Calu3 (cell line): ENCODE data around the gene STIMATE. TPM values are rescaled to one million over a fixed set of nuclear protein-coding genes. Genes with fewer than 3 reads are reported as not detected.

Experiments
- BruUV-seq: library from RNA; stranded (reverse); fragments of 400-500 nt; replicated peaks from 2 replicates; lab custom pipeline; 2021; lab: Mats Ljungman, UMichigan
- CTCF ChIA-PET: fragments of 300-600 bp; sonication (Branson Sonifier 250); formaldehyde crosslinking; loops from one replicate; lab custom pipeline; 2022; ENCODE audit warnings: antibody characterized with exemption; lab: Charles Lee
- DNase-seq: peaks from one replicate; pipeline ENCODE4 v3.0.0; 2022
- H3K27ac Mint-ChIP-seq: one replicate; pipeline ENCODE4 v1.8.0; 2022; ENCODE audit warnings: mixed read lengths; ENCODE audit not compliant: unreplicated experiment
- H3K27me3 Mint-ChIP-seq: one replicate; pipeline ENCODE4 v1.8.0; 2022; ENCODE audit warnings: mixed read lengths; ENCODE audit not compliant: unreplicated experiment
- H3K36me3 Mint-ChIP-seq: one replicate; pipeline ENCODE4 v1.8.0; 2022; ENCODE audit warnings: mild to moderate bottlenecking, moderate library complexity, mixed read lengths; ENCODE audit not compliant: insufficient read depth, unreplicated experiment
- H3K4me1 Mint-ChIP-seq: one replicate; pipeline ENCODE4 v1.8.0; 2022; ENCODE audit warnings: mild to moderate bottlenecking, low read depth, mixed read lengths; ENCODE audit not compliant: unreplicated experiment
- H3K4me3 Mint-ChIP-seq: one replicate; pipeline ENCODE4 v1.8.0; 2022; ENCODE audit warnings: mild to moderate bottlenecking, low read depth, moderate library complexity, mixed read lengths; ENCODE audit not compliant: unreplicated experiment
- H3K9me3 Mint-ChIP-seq: one replicate; pipeline ENCODE4 v1.8.0; 2022; ENCODE audit warnings: low read depth, mixed read lengths; ENCODE audit not compliant: unreplicated experiment
- CTCF ChIP-seq: fragments of 200-600 bp; IDR thresholded peaks from one replicate; pipeline ENCODE4 v1.8.0; 2022; ENCODE audit warnings: antibody characterized with exemption; ENCODE audit not compliant: unreplicated experiment
- intact Hi-C: fragments of 100-400 bp; cut with micrococcal nuclease; formaldehyde crosslinking; loops from one replicate; pipeline ENCODE4 v1.10.0; 2022; ENCODE audit not compliant: unreplicated experiment
- total RNA-seq: library from RNA; stranded (reverse); gene quantifications from 2 replicates; pipeline ENCODE4 v1.2.3, GENCODE V29; 2022

STIMATE gene
- total RNA-seq, 1 experiment from 2014 or later: 11.7 TPM

GRCh38 chr3:52866427-52866826 is 30.9 kb downstream of the STIMATE start:
- no peaks in the 10 kb centered on the region for H3K36me3 Mint-ChIP-seq
- CTCF ChIA-PET: no interaction called here
- intact Hi-C loops: no loop called here
- peaks cover 6% of the 10 kb centered on the region for H3K9me3 Mint-ChIP-seq
- TF ChIP-seq CTCF: no peak
- no peaks in the 10 kb centered on the region for H3K4me1 Mint-ChIP-seq
- no peaks in the 10 kb centered on the region for H3K27me3 Mint-ChIP-seq
- no peak overlapping the region for H3K4me3 Mint-ChIP-seq
- DNase-seq: no peak
- H3K27ac Mint-ChIP-seq: no peak overlapping the region
- BruUV-seq: no TSS peak

- BruUV-seq: no TSS peak
- intact Hi-C loops: no loop called here
- Mint-ChIP-seq H3K9me3 (peaks cover 6% of the 10 kb centered on the region), H3K27ac (no peak overlapping the region), H3K27me3 (no peaks in the 10 kb centered on the region), H3K36me3 (no peaks in the 10 kb centered on the region), H3K4me1 (no peaks in the 10 kb centered on the region), H3K4me3 (no peak overlapping the region)
- CTCF ChIA-PET: no interaction called here
- no peak for DNase-seq
- TF ChIP-seq CTCF: no peak
Measured at GRCh38 chr3:52865994-52866393, 31.4 kb downstream of the STIMATE start.

GRCh38 chr3:52860424-52860768 is 37.0 kb downstream of the STIMATE start:
- no peak for TF ChIP-seq CTCF
- H3K27me3 Mint-ChIP-seq: no peaks in the 10 kb centered on the region
- no TSS peak for BruUV-seq
- CTCF ChIA-PET: interaction anchor here (0.6 kb wide), 1 partner anchor 132 kb away, joined by 3 read pairs; no protein-coding TSS in a partner anchor
- H3K27ac Mint-ChIP-seq: no peak overlapping the region
- intact Hi-C loops: no loop called here
- no peaks in the 10 kb centered on the region for H3K4me1 Mint-ChIP-seq
- no peak overlapping the region for H3K4me3 Mint-ChIP-seq
- peaks cover 3% of the 10 kb centered on the region for H3K9me3 Mint-ChIP-seq
- no peaks in the 10 kb centered on the region for H3K36me3 Mint-ChIP-seq
- DNase-seq: no peak

GRCh38 chr3:52859686-52860423 is 37.5 kb downstream of the STIMATE start:
- no TSS peak for BruUV-seq
- H3K4me1 Mint-ChIP-seq: no peaks in the 10 kb centered on the region
- no peak overlapping the region for H3K4me3 Mint-ChIP-seq
- H3K27me3 Mint-ChIP-seq: no peaks in the 10 kb centered on the region
- intact Hi-C loops: no loop called here
- no peak for DNase-seq
- no peak for TF ChIP-seq CTCF
- no peak overlapping the region for H3K27ac Mint-ChIP-seq
- CTCF ChIA-PET: interaction anchor here (0.6 kb wide), 1 partner anchor 133 kb away, joined by 3 read pairs; no protein-coding TSS in a partner anchor
- H3K9me3 Mint-ChIP-seq: no peaks in the 10 kb centered on the region
- no peaks in the 10 kb centered on the region for H3K36me3 Mint-ChIP-seq
